Fibroblast of lung (primary cell): ENCODE results near the gene NACC1.

Source experiments
- EZH2 ChIP-seq: IDR thresholded peaks from 2 replicates; pipeline ENCODE4 v1.5.1; 2012; ENCODE audit warnings: low read length, control low read depth, mild to moderate bottlenecking; ENCODE audit errors: missing control alignments
- TF ChIP-seq, protein P1 (sequence below), 2 donors: IDR thresholded peaks in 1 of 2; conservative IDR thresholded peaks in 1 of 2; 1 replicate in 1 of 2; 2 replicates in 1 of 2; pipeline ENCODE4 v1.5.1; 2011 to 2012; ENCODE audit warnings: low read length in 2 of 2, control low read depth in 1 of 2, inconsistent platforms in 1 of 2, low read depth in 1 of 2, mild to moderate bottlenecking in 1 of 2

DNA sequence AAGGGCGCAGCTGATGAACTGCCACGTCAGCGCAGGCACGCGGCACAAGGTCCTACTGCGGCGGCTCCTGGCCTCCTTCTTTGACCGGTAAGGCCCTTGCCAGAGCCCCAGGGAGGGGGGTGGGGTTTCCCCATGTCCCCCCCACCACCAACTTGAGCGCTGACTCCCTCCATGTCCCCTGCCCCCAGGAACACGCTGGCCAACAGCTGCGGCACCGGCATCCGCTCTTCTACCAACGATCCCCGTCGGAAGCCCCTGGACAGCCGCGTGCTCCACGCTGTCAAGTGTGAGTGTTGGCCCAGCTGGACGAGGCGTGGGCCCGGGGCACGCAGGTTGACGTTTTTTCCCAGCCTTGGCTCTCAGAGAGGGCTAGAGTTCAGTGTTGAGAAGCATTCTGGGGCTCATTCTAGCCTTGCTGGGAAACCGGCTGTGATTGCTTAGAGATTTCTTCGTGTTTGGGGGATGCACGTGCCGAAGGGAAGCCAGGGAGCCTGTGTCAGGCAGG, 19.3 kb downstream of the NACC1 start:
- no peak for TF ChIP-seq EZH2
- TF ChIP-seq, protein P1, sequence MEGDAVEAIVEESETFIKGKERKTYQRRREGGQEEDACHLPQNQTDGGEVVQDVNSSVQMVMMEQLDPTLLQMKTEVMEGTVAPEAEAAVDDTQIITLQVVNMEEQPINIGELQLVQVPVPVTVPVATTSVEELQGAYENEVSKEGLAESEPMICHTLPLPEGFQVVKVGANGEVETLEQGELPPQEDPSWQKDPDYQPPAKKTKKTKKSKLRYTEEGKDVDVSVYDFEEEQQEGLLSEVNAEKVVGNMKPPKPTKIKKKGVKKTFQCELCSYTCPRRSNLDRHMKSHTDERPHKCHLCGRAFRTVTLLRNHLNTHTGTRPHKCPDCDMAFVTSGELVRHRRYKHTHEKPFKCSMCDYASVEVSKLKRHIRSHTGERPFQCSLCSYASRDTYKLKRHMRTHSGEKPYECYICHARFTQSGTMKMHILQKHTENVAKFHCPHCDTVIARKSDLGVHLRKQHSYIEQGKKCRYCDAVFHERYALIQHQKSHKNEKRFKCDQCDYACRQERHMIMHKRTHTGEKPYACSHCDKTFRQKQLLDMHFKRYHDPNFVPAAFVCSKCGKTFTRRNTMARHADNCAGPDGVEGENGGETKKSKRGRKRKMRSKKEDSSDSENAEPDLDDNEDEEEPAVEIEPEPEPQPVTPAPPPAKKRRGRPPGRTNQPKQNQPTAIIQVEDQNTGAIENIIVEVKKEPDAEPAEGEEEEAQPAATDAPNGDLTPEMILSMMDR (conservative IDR thresholded peaks at IDR 0.05 in 1 of 2, IDR thresholded peaks at IDR 0.05 in 1 of 2; ENCODE audit: low read depth in 1 of 2, low read length in 2 of 2), result no peak
